ENCODE data around the gene UBAP1.
"Not testable (repeated sequence)": the region's sequence is repeated elsewhere in the genome, so short reads cannot be mapped to it uniquely, and the experiment has no call there.

UBAP1 gene

DNA sequence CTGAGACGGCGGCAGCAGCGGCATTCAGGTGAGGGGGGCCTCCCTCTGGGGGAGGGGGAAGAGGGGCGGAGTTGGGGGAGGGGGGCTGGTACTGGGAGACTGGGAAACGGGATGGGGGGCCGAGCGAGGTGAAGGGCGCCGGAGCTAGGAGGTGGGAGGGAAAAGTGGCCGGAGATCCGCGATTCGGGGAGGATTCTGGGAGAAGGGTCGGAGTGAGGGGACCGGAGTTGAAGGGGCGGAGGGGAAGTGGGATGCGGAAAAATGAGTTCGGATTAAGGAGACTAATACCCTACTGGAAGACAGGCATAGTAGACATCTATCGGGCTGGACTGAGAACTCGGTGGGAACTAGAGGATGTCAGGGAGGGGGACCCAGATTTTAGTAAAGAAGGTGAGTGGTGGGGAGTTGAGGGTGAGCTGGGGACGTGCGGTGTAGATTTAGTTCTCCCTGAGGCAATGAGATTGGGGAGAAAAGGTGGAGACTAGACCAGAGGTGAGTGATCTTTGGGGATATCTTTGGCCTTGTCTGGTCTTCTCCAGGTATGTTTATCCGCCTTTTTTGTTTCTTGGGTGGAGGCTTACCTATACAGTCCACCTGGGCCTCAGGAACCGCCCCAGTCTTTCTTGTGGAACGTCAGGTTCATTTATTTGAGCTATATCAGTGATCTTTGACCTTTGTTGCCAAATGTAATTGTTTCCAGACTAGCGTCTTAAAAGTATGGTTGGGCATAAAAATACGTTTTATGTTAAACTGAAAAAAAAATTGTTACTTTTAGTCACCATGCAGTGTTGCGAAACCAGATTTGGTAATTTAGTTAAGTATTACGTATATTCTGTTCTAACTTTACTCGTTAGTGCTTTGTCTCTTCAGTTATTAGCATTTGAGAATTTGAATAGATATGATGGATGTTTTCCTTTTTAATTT is 632 bp downstream of the UBAP1 start:
- no peak for FAIRE-seq

DNA sequence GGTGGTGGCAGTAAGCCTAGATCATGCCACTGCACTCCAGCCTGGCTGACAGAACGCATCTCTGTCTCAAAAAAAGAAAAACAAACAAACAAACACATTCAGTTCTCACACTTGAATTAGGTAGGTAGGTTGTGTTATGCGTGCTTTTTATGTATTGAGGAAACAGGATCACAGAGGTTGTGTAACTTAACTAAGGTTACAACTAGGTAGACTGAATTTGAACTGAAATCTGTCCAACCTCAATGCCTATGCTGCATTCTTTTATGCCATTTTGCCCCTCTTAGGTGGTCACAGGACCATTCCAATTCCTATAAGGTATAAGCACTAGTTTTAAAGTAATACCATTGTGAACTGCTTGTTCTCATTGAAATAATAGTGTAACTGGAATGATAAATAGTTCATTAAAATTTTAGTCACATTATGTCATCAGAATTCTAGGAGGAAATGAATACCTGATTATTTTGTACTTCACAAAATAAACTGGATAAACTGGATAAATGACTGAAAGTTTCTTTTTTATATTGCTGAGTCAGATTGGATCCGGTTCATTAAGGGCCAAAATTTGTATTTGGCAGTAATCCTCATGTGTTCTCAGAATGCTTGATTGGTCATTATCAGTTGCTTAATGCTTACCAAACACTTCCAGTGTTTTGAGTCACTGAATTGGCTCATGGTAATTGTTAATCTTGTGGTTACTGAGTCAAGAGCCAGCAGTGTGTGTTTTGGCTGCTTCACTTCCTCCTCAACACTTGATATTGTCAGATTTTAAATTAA is 7.1 kb downstream of the UBAP1 start:
- no peak for FAIRE-seq

DNA sequence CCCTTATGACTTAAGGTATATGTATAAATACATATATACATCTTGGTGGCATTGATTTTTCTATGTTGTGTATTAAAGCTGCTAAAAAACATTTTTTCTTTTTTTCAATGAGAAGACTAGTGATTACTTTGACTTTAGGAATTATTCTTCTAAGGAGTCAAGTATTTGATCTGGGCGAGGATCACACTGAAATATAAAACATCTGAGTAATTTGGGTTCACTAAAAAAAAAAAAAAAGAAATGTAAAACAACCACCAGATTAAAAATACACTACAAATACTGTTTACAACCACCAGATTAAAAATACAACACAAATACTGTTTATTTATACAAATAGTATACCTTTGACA is 9.0 kb downstream of the UBAP1 start:
- FAIRE-seq, result no peak

DNA sequence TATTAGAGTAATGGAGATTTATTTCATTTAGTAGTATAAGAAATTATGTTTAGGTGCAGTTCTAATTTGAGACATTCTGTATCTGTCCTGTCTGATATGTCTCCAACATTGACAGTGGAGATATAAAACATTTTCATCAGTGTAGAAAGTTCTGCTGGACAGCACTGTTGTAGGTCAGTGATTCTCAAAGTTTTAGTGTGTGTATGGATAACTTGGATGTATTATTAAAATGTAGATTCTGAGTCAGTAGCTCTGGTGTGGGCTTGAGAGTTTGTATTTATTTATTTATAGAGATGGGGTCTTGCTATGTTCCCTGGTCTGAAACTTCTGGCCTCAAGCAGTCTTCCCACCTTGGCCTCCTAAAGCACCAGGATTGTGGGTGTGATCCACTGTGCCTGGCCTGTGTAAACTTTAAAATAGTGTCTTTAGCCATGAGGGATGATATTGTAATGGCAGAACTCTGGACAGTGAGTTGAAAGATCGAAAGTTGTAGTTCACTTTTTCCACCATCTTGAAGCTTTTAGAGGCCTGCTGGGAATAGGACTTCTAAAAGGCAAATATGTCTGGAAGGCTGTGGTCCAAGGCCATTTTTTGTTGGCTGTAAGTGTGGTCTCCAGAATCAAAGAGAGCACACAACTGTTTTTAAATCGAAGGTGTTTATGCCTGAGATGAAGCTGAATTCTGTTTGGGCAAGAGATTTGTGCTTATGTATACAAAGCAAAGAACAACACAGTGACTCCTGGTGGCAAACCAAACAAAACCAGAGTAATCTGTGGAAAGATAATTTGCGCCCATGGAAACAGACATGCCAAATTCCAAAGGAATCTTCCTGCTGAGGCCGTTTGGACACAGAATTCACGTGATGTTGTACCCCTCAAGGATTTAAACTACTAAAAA is 12.4 kb downstream of the UBAP1 start:
- no peak for FAIRE-seq

DNA sequence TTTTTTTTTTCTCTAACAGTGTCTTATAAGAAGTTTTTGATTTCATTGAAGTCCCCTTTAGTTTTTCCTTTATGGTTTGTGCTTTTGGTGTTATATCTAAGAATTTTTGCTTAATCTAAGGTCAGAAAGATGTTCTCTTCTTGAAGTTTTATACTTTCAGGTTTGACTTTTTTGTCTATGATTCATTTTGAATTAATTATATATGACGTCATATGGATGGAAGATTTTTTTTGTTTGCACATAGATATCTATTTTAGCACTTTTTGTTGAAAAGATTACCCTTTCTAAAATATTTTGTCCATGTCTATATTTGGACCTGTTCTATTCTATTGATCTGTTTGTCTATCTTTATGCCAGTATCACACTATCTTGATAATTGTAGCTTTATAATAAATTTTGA is 16.3 kb downstream of the UBAP1 start:
- no peak for FAIRE-seq

DNA sequence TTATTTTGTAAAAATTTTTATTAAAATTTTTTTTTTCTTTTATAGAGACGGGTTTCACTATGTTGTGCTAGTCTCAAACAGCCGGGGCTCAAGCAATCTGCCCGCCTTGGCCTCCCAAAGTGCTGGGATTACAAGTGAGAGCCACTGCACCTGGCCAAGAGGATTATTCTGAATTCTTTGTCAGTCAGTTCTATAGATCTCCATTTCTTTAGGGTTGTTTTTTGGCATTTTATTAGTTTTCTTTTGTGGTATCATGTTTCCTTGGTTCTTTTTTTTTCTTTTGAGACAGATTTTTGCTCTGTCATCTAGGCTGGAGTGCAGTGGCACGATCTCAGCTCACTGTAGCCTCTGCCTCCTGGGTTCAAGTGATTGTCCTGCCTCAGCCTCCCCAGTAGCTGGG is 18.4 kb downstream of the UBAP1 start:
- FAIRE-seq, result not testable (repeated sequence)

DNA sequence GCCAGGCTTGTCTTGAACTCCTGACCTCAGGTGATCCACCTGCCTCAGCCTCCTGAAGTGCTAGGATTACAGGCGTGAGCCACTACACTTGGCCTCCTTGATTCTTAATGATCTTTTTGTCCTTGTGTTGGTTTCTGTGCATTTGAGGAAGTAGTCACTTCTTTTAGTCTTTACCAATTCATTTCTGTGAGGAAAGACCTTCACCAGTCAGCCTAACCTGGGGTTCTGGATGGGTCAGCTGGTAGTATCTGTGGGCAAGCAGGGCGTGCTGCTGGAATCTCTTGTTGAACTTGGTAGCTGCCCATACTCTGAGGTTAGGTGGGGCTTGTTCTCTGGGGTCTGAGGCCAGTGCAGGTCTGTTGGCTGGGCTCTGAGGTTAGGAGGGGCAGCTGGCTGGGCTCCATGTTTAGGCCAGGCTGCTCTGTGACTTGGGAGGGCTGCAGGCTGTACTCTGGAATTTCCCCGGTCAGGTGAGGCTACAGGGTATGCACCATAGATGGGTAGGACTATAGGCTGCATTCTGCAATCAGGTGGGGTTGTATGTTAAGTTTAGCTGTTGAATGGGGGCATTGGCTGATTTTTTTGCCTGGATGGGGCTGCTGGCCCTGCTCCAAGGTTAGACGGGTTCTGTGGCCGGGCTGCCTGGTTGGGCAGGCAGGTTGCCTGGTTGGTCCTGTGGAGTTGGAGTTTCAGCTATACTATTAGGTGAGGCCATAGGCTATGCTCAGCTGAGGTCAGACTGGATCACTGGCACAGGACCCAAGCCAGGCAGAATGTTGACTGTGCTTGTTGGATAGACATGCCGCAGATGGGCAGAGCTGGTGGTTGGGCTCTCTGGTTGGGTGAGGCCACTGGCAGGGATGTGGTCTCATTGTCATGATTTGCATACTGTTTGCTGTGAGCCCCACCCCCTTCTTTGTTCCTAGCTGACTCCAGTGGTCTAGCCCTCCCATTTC is 19.2 kb downstream of the UBAP1 start:
- no peak for FAIRE-seq

DNA sequence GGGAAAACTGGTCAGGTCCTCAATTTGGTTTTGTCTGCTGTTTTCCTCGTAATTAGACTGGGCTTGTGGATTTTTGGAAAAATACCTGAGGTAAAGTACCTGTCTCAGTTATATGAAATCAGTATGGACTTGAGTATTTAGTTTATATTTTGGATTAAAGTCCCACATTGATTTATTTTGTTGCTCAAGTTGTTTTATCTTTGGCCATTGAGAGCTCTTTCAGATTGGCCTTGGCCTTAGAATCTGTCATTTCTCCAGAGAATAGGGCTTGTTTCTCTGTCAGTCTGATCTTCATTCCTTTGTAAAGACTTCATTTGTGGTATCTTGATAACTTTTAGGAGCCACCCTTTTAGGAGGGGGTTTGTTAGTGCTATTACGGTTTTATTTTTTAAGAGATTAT is 21.2 kb downstream of the UBAP1 start:
- FAIRE-seq, result no peak

DNA sequence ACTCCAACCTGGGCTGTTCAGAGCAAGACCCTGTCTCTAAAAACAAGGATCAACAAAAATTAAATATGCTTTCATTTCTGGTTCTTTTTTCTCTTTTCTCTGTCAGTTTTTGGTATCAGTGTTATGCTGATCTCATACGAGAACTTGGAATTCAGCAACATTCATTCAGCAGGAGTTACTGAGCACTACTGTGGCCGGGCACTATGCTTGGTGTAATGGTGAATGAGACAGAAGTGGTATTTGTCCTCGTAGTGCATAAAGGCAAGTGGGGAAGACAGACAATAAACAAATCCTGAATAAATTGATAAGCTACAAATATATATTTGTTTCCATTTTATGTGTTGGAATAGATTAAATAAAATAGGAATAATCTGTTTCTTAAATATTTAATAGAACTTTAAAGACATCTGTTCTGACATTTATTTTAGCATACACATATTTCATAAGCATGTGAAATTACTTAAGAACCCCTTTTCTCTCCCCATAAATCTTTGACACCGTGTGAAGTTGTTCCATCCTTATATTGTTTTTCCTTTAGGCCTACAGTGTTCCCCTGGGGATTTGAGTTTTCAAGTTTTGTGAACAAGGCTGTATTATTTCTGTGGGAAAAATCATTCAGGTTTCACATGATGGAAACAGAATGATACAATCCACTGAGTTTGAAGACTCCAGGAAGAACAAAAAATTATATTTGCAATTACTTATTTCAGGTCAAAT is 24.6 kb downstream of the UBAP1 start:
- no peak for FAIRE-seq

DNA sequence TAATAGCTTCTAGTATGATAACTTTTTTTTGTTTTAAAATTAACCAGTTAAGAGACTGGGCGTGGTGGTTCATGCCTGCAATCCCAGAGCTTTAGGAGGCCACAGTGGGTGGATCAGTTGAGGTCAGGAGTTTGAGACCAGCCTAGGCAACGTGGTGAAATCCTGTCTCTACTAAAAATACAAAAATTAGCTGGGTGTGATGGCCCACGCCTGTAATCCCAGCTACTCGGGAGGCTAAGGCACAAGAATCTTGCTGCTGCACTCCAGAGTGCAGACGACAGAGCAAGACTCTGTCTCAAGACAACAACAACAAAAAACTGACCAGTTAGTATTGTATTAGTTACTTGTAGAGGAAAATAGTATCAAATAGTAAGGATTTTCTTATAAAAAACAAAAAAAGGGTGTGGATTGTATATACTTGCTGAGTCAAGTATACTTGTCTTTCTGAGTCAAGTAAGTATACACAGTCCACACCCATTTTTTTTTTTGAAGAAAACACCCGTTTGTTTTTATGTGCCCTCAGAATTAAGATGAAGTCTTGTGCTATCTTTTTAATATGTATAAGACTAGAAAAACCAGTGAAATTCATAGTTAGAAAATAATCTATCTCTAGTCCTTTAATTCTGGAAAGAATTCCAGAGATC is 25.3 kb downstream of the UBAP1 start:
- FAIRE-seq, result no peak

DNA sequence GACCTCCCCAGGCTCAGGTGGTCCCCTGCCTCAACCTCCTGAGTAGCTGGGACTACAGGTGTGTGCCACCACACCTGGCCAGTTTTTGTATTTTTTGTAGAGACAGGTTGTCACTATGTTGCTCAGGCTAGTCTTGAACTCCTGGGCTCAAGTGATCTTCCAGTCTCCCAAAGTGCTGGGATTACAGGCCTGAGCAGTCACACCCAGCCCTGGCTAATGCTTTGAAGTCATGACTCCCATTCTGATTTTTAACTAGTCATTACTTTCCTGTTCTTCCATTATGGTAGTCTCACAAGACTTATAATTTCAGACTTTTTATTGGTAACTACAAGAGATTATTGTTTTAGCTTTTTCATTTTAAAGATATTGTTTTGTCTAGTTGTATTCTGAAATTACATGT is 26.3 kb downstream of the UBAP1 start:
- FAIRE-seq, result no peak

DNA sequence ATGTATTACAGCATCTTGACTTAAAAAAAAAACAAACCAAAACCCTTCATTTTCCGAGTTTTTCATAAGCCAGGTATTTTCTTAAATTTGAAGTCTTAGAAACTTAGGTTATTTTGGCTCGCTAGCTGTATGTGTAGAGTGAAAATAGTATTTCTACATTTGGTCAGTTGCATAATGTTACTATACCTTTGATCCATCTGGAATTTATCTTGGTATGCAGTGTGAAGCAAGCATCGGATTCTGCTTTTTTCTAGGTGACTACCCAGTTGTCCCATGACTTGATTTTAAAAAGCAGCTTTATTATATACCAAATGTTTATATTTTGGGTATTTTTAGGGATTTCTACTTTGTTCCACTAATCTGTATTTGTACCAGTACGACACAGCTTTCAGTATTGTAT is 27.7 kb downstream of the UBAP1 start:
- no peak for FAIRE-seq

DNA sequence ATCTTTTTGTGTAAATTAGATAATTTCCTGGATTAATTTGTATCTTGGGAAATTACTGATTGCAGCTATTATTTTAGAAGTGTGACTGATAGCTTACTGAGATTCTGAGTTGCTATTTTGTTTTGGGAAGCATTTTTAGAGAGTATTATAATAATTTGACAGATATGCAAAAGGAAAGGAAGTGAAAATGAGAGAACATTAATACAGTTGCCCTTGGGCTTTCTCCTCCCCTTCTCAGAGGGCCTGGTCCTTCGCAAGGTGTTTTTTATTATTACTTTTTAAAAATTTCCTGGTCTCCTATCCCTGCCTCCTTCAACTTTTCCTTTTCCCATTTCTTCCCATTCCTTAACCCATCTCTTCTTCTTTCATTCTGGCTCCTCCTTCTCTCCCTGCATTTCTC is 32.6 kb downstream of the UBAP1 start:
- FAIRE-seq, result no peak

DNA sequence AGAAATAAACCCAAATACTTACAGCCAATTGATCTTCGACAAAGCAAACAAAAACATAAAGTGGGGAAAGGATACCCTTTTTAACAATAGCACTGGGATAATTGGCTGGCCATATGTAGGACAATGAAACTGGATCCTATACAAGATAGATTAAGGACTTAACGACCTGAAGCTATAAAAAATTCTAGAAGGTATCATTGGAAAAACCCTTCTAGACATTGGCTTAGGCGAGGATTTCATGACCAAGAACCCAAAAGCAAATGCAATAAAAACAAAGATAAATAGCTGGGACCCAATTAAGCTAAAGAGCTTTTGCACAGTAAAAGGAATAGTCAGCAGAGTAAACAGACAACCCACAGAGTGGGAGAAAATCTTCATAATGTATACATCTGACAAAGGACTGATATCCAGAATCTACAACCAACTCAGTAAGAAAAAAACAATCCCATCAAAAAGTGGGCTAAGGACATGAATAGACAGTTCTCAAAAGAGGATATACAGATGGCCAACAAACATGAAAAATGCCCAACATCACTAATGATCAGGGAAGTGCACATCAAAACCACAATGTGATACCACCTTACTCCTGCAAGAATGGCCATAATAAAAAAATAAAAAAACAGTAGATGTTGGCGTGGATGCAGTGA is 35.6 kb downstream of the UBAP1 start:
- not testable (repeated sequence) for FAIRE-seq

DNA sequence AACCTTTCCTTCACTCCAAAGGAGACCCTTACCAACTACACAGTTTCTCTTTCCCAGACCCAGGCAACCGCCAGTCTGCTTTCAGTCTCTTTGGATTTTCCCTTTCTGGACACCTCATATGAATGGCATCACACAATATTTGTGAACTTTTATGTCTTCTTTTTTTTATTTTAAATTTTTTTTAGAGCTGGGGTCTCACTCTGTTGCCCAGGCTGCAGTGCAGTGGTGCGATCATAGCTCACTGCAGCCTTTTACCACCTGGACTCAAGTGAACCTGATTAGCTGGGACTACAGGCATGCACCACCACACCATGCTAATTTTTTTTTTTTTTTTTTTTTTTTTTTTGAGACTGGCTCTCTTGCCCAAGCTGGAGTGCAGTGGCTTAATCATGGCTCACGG is 37.5 kb downstream of the UBAP1 start:
- FAIRE-seq, result no peak

DNA sequence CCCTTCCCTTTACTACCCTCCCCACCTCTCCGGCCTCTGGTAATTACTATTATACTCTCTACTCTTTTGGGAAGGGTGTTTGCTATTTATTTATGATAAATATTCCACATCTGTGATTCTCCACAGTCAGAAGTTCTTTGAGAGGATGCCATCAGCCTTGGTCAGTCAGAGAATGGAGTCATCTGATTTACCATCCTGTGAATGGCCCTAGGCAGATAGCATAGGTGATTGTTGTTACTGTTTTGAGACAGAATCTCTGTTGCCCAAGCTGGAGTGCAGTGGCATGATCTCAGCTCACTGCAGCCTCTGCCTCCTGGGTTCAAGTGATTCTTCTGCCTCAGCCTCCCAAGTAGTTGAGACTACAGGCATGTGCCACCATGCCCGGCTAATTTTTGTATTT is 38.2 kb downstream of the UBAP1 start:
- not testable (repeated sequence) for FAIRE-seq

DNA sequence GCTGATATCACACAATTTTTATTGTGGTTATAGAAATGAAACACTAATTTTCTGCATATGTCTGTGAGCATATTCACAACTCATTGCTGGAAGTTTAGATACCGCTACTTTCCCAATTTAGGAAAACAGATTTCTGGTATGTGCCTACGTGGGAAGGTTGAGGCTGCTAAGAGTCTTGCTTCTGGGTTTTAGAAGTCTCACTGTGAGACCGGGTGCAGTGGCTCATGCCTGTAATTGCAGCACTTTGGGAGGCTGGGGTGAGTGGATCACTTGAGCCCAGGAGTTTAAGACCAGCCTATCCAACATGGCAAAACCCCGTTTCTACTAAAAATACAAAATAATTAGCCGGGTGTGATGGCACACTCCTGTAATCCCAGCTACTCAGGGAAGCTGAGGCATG is 39.6 kb downstream of the UBAP1 start:
- FAIRE-seq, result no peak

DNA sequence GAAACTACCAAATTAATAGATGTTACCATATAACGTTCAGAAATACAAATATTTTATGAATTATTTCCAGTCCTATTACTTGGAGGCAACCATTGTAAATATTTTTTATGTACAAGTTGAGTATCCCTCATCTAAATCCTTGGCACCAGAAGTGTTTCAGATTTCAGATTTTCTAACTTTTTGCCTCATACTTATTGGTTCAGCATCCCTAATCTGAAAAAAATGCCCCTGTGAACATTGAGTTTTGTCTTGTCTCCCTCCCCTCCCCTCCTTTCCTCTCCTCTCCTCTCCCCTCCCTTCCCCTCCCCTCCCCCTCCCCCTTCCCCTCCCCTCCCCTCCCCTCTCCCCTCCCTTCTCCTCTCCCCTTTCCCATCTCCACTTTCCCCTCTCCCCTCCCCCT is 40.6 kb downstream of the UBAP1 start:
- no peak for FAIRE-seq

DNA sequence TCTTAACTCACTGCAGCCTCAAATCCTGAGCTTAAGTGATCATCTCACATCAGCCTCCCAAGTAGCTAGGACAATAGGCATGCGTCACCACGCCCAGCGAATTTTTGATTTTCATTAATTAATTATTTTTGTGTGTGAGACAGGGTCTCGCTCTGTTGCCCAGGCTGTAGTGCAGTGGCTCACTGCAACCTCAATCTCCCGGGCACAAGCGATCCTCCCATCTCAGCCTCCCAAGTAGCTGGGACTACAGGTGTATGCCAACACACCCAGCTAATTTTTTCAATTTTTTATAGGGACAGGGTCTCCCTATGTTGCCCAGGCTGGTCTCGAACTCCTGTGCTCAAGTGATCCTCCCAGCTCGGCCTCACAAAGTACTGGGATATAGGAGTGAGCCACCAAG is 41.4 kb downstream of the UBAP1 start:
- FAIRE-seq, result no peak

DNA sequence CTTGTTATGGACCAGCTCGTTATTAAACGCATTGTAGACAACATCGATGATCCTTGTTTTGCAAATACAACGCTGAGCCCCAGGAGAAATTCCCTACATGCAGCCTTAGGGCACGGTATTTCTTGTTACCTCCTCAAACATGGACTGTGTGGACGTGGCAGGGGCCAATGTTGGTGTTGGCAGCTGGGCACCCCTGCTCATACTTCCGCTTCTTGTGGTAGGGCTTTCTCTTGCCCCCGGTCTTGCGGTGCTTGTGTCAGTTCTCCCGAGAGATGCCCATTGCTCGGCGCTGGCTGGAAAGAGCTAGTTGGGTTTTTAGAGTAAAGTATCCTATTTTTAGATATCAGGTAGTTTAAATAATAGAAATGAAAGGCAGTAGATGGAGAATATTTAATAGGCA is 45.5 kb downstream of the UBAP1 start:
- no peak for FAIRE-seq

Data from TTC549 (cell line).